Measurements from ENCODE around the gene TNIP3. TPM values are rescaled to one million over a fixed set of nuclear protein-coding genes. Genes with fewer than 3 reads are reported as not detected.

Gene TNIP3
- total and polyA plus RNA-seq, 2 of the 4 experiments (the other 2 are of a cell fraction): 0.10 to 0.18 TPM

DNA sequence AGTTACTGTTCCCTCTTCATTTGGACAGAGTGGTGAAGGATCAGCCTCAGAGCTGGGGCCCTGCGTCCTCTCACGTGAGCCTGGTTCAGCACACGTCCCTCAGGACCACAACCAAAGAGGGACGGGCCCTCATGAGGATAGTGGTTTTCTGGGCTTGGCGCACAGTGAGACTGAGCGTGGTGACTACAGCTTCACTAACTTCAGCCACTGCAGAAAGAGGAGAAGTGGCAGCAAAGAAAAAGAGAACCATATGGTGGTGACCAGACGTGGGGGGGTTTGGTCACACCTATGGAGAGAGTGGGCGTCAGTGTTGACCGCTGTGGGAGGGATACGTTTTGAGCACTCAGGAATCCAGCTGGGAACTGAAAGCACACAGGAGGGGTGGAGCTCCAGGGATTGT lies 21.8 kb upstream of the TNIP3 start (continued):
- TF ChIP-seq RAD21 (IDR thresholded peaks at IDR 0.05; ENCODE audit: low read length): no peak
- no peak for TF ChIP-seq MAZ (IDR thresholded peaks at IDR 0.05; ENCODE audit: borderline replicate concordance, low read depth, low read length)
- no peak for TF ChIP-seq RCOR1 (IDR thresholded peaks at IDR 0.05; ENCODE audit: insufficient replicate concordance, low read length)
- no peak for TF ChIP-seq NFE2L2 (IDR thresholded peaks at IDR 0.05; ENCODE audit: low read depth, low read length)
- no peak for TF ChIP-seq FOS (IDR thresholded peaks at IDR 0.05; ENCODE audit: low read depth, low read length)
- no peak for TF ChIP-seq CEBPB (IDR thresholded peaks at IDR 0.05; ENCODE audit: low read depth, low read length)

DNA sequence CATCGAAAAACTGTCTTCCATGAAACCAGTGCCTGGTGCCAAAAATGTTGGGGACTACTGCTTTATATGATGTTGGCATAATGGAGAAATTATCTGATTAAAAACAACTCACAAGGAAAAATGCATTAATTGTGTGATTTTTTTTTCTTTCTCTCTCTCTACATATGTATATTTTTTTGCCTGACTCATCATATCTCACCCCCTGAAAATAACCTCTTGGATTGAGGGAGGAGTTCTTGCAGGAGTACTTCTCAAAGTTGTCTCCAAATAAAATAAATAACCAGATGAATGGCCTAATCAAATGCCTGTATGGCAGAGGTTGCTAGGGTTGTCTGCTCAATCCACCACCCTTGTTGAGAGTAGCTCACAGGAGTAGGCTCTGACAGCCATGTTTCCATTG lies 19.9 kb upstream of the TNIP3 start:
- H2AK5ac ChIP-seq (ENCODE audit: low read depth, low read length): no peak overlapping the region
- no peak overlapping the region for H3K4me2 ChIP-seq (ENCODE audit: low read depth, low read length)
- no peak overlapping the region for H3K4me3 ChIP-seq (ENCODE audit: insufficient read depth, low read depth, low read length)
- no peak overlapping the region for H3K27ac ChIP-seq (ENCODE audit: insufficient read depth, low read length)
- no peak overlapping the region for H2BK5ac ChIP-seq (ENCODE audit: low read depth, low read length, poor library complexity, severe bottlenecking)
- no peak overlapping the region for H2AFZ ChIP-seq (replicated peaks; ENCODE audit: low read length, poor library complexity)
- H4K8ac ChIP-seq (ENCODE audit: low read depth in 2 of 2, low read length in 2 of 2): no peak overlapping the region
- H3K9me1 ChIP-seq (ENCODE audit: insufficient read depth, low read length): no peaks in the 10 kb centered on the region
- no peak overlapping the region for H3K14ac ChIP-seq (replicated peaks; ENCODE audit: low read depth, low read length)
- H4K91ac ChIP-seq (ENCODE audit: insufficient read depth, low read depth, low read length): no peak overlapping the region
- ATAC-seq (ENCODE audit: low read depth) (no peak), DNase-seq (no peak)
- H3K79me1 ChIP-seq (ENCODE audit: low read depth in 1 of 2, low read length in 2 of 2): no peaks in the 10 kb centered on the region
- no peak overlapping the region for H2BK120ac ChIP-seq (ENCODE audit: low read depth, low read length)
- no peak overlapping the region for H3K4ac ChIP-seq (ENCODE audit: low read depth, low read length)
- in situ Hi-C loops (cut with MboI; ENCODE audit: low sequenced_read_pairs): loop anchor here (25.0 kb wide), 1 partner anchor 553 kb away; no protein-coding TSS in a partner anchor
- H2BK20ac ChIP-seq (ENCODE audit: low read depth, low read length): no peak overlapping the region
- no peaks in the 10 kb centered on the region for H3K27me3 ChIP-seq (ENCODE audit: control insufficient read depth, insufficient read depth, low read length)
- intact Hi-C loops (cut with micrococcal nuclease): no loop called here
- ChIA-PET CTCF (interaction anchor here (0.5 to 2.3 kb wide), 2 partner anchors 8 to 9 kb away, joined by 3 to 13 read pairs; no protein-coding TSS in a partner anchor), POLR2A (ENCODE audit: unreplicated experiment) (no interaction called here)
- BruUV-seq (replicated peaks): no TSS peak
- no CpG with 5 or more reads among the region's 1 CpG for WGBS, 2 experiments (ENCODE audit: extremely low coverage in 2 of 2, insufficient read length in 1 of 2)
- H3K9me3 ChIP-seq (ENCODE audit: control insufficient read depth, insufficient read depth, low read length): no peaks in the 10 kb centered on the region
- H4K5ac ChIP-seq (ENCODE audit: low read depth, low read length): no peak overlapping the region
- H3K36me3 ChIP-seq (ENCODE audit: control insufficient read depth, insufficient read depth, low read length): no peaks in the 10 kb centered on the region
- no peak overlapping the region for H3K18ac ChIP-seq (ENCODE audit: low read depth, low read length)
- no peak overlapping the region for H2AK9ac ChIP-seq (replicated peaks; ENCODE audit: low read depth, low read length, poor library complexity)
- H3K4me1 ChIP-seq (ENCODE audit: control insufficient read depth, insufficient read depth, low read length): no peaks in the 10 kb centered on the region
- H2BK15ac ChIP-seq (ENCODE audit: low read depth, low read length): no peak overlapping the region
- H4K20me1 ChIP-seq (ENCODE audit: insufficient read depth, low read length): no peaks in the 10 kb centered on the region
- H3K23ac ChIP-seq (ENCODE audit: low read depth, low read length): no peak overlapping the region
- no peak overlapping the region for H3K56ac ChIP-seq (ENCODE audit: extremely low read depth, insufficient read depth, low read length)
- dilution Hi-C loops (cut with HindIII; ENCODE audit: low sequenced_read_pairs, unreplicated experiment): no loop called here
- TF ChIP-seq FOS (IDR thresholded peaks at IDR 0.05; ENCODE audit: low read depth, low read length): no peak
- peak; percentile 64 for TF ChIP-seq MAFK (IDR thresholded peaks at IDR 0.05; ENCODE audit: low read depth, low read length)
- H3K9ac ChIP-seq (ENCODE audit: low read depth, low read length): no peak overlapping the region
